SH-SY5Y (cell line): ENCODE measurements around the gene MPRIP.

Experiments
- GATA2 ChIP-seq: IDR thresholded peaks from 2 replicates; pipeline ENCODE4 v1.6.1; 2011; ENCODE audit warnings: mild to moderate bottlenecking, low read depth, low read length
- GATA3 ChIP-seq: IDR thresholded peaks from 2 replicates; pipeline ENCODE4 v1.6.1; 2011; ENCODE audit warnings: low read depth, mild to moderate bottlenecking, low read length, moderate library complexity

GRCh38 chr17:17229416-17230384 is 187.4 kb downstream of the MPRIP start:
- no peak for TF ChIP-seq GATA2
- no peak for TF ChIP-seq GATA3
